Measurements from ENCODE around the gene HLA-E.
"Not testable (repeated sequence)": the region's sequence is repeated elsewhere in the genome, so short reads cannot be mapped to it uniquely, and the experiment has no call there.

HLA-E gene

GRCh38 chr6:30489081-30490025, at the start of gene HLA-E:
Gene HLA-E, plus strand, starts transcription at chr6:30489509. Its CDS starts 23 bp downstream, at chr6:30489532.
- DNase-seq (ENCODE audit: low read depth): peak; percentile 100

GRCh38 chr6:30441171-30441570, 48.1 kb upstream of the HLA-E start:
- DNase-seq (ENCODE audit: low read depth): no peak

GRCh38 chr6:30443657-30444450, 45.5 kb upstream of the HLA-E start:
- DNase-seq (ENCODE audit: low read depth): peak; percentile 61

- DNase-seq (ENCODE audit: low read depth): no peak
Measured at GRCh38 chr6:30444451-30444742, 44.9 kb upstream of the HLA-E start.

- DNase-seq (ENCODE audit: low read depth): no peak
Measured at GRCh38 chr6:30446259-30446658, 43.0 kb upstream of the HLA-E start.

- DNase-seq (ENCODE audit: low read depth): peak; percentile 64
Measured at GRCh38 chr6:30447237-30447636, 42.1 kb upstream of the HLA-E start.

- DNase-seq (ENCODE audit: low read depth): no peak
Measured at GRCh38 chr6:30450548-30450908, 38.8 kb upstream of the HLA-E start.

GRCh38 chr6:30450909-30451841, 38.1 kb upstream of the HLA-E start:
- DNase-seq (ENCODE audit: low read depth): peak; percentile 70

- no peak for DNase-seq (ENCODE audit: low read depth)
Measured at GRCh38 chr6:30452736-30453507, 36.4 kb upstream of the HLA-E start.

GRCh38 chr6:30453508-30454116, 35.7 kb upstream of the HLA-E start:
- peak; percentile 77 for DNase-seq (ENCODE audit: low read depth)

GRCh38 chr6:30459145-30459544, 30.2 kb upstream of the HLA-E start:
- DNase-seq (ENCODE audit: low read depth): no peak

- no peak for DNase-seq (ENCODE audit: low read depth)
Measured at GRCh38 chr6:30461055-30461454, 28.3 kb upstream of the HLA-E start.

GRCh38 chr6:30462482-30462881, 26.8 kb upstream of the HLA-E start:
- no peak for DNase-seq (ENCODE audit: low read depth)

GRCh38 chr6:30463242-30463641, 26.1 kb upstream of the HLA-E start:
- DNase-seq (ENCODE audit: low read depth): no peak

- DNase-seq (ENCODE audit: low read depth): peak; percentile 68
Measured at GRCh38 chr6:30463651-30464618, 25.4 kb upstream of the HLA-E start.

- no peak for DNase-seq (ENCODE audit: low read depth)
Measured at GRCh38 chr6:30465595-30466306, 23.6 kb upstream of the HLA-E start.

- DNase-seq (ENCODE audit: low read depth): no peak
Measured at GRCh38 chr6:30470968-30471367, 18.3 kb upstream of the HLA-E start.

GRCh38 chr6:30475116-30475515, 14.2 kb upstream of the HLA-E start:
- DNase-seq (ENCODE audit: low read depth): not testable (repeated sequence)

All from EH (cell line).